CD4-positive, alpha-beta T cell (primary cell): ENCODE results near the gene FGF9. TPM values are rescaled to one million over a fixed set of nuclear protein-coding genes. Genes with fewer than 3 reads are reported as not detected.

ENCODE experiments used
- ATAC-seq: fragments of 200-7000 bp; cut with Tn5 transposase; one replicate; pipeline ENCODE4 v1.10.0; 2022; ENCODE audit warnings: mild to moderate bottlenecking; ENCODE audit not compliant: poor library complexity
- CTCF ChIA-PET: fragments of 350-600 bp; sonication (Branson Sonifier 250); formaldehyde crosslinking; loops from one replicate; lab custom pipeline; 2021; ENCODE audit warnings: antibody characterized with exemption, inconsistent platforms; lab: Charles Lee
- POLR2A ChIA-PET: fragments of 350-600 bp; sonication (Branson Sonifier 250); formaldehyde crosslinking; loops from one replicate; lab custom pipeline; 2021; ENCODE audit warnings: antibody characterized with exemption, inconsistent platforms; lab: Charles Lee
- DNase-seq, 14 experiments: peaks; one replicate each; pipeline ENCODE4 v3.0.0-alpha.2; 2013 to 2020; ENCODE audit warnings: mixed read lengths in 2 of 14
- H3K27ac ChIP-seq, 2 donors: one replicate each; pipeline versions ENCODE4 v1.5.1 to v1.7.0; 2013; ENCODE audit warnings: low read length in 2 of 2, low read depth in 1 of 2, mild to moderate bottlenecking in 1 of 2
- H3K27me3 ChIP-seq, 2 experiments: 1 replicate in 1 of 2; 2 replicates in 1 of 2; pipeline versions ENCODE4 v1.6.1 to v1.7.0; 2013; ENCODE audit warnings: low read length in 2 of 2, control low read depth in 1 of 2, mild to moderate bottlenecking in 1 of 2, moderate library complexity in 1 of 2; ENCODE audit not compliant: insufficient read depth in 2 of 2, control insufficient read depth in 1 of 2
- H3K36me3 ChIP-seq: one replicate; pipeline ENCODE4 v1.6.1; 2013; ENCODE audit warnings: low read length, control low read depth; ENCODE audit not compliant: insufficient read depth
- H3K4me1 ChIP-seq: one replicate; pipeline ENCODE4 v1.6.1; 2013; ENCODE audit warnings: low read length, control low read depth; ENCODE audit not compliant: insufficient read depth
- H3K4me3 ChIP-seq: one replicate; pipeline ENCODE4 v1.5.1; 2013; ENCODE audit warnings: mild to moderate bottlenecking, low read length, moderate library complexity
- H3K9me3 ChIP-seq, 2 experiments: 1 replicate in 1 of 2; 2 replicates in 1 of 2; pipeline versions ENCODE4 v1.6.1 to v1.7.0; 2013; ENCODE audit warnings: low read length in 2 of 2, mild to moderate bottlenecking in 2 of 2, control low read depth in 1 of 2, moderate library complexity in 1 of 2; ENCODE audit not compliant: control insufficient read depth in 1 of 2, insufficient read depth in 1 of 2
- H3K27ac Mint-ChIP-seq: one replicate; pipeline ENCODE4 v1.8.0; 2020; ENCODE audit warnings: mixed read lengths
- H3K27me3 Mint-ChIP-seq: one replicate; pipeline ENCODE4 v1.8.0; 2021; ENCODE audit warnings: mixed read lengths
- H3K36me3 Mint-ChIP-seq: one replicate; pipeline ENCODE4 v1.8.0; 2021; ENCODE audit warnings: low read depth, mixed read lengths
- H3K4me1 Mint-ChIP-seq: one replicate; pipeline ENCODE4 v1.8.0; 2021; ENCODE audit warnings: low read depth, mixed read lengths
- H3K4me3 Mint-ChIP-seq: one replicate; pipeline ENCODE4 v1.8.0; 2020; ENCODE audit warnings: mild to moderate bottlenecking, mixed read lengths
- H3K9me3 Mint-ChIP-seq: one replicate; pipeline ENCODE4 v1.8.0; 2020; ENCODE audit warnings: mixed read lengths
- CTCF ChIP-seq: fragments of 200-600 bp; IDR thresholded peaks from one replicate; pipeline ENCODE4 v1.8.0; 2022; ENCODE audit warnings: antibody characterized with exemption, mild to moderate bottlenecking
- intact Hi-C, 2 experiments: fragments of 100-400 bp; cut with DNase I in 1 of 2; cut with micrococcal nuclease in 1 of 2; formaldehyde crosslinking; loops; one replicate each; pipeline versions ENCODE4 v1.15.1 to v1.9.0; 2023 to 2025; cut with DNase I, micrococcal nuclease
- total RNA-seq, 174 experiments: library from RNA in 2 of 174; stranded (reverse) in 2 of 174; gene quantifications; one replicate each; pipeline ENCODE4 v1.2.3 and lab custom pipeline; 2021 to 2026

Gene FGF9
- total RNA-seq, 2 experiments from 2014 or later = 2.2 to 3.4 TPM

GRCh38 chr13:21748166-21748565, 77.3 kb downstream of the FGF9 start:
- H3K27me3 ChIP-seq = peaks cover 0 to 6% of the 10 kb centered on the region in 2 experiments
- no peak overlapping the region for H3K4me3 ChIP-seq
- intact Hi-C loops = no loop called here
- H3K27ac Mint-ChIP-seq = no peak overlapping the region
- CTCF ChIA-PET = no interaction called here
- H3K4me1 Mint-ChIP-seq = no peaks in the 10 kb centered on the region
- peaks cover 11% of the 10 kb centered on the region for H3K27me3 Mint-ChIP-seq
- DNase-seq = no peak
- H3K9me3 Mint-ChIP-seq = peaks cover 2% of the 10 kb centered on the region
- no peaks in the 10 kb centered on the region for H3K36me3 Mint-ChIP-seq
- H3K4me3 Mint-ChIP-seq = no peak overlapping the region
- no peak for TF ChIP-seq CTCF
- H3K9me3 ChIP-seq = peaks cover 0 to 4% of the 10 kb centered on the region in 2 experiments
- no peak overlapping the region for H3K27ac ChIP-seq
- H3K4me1 ChIP-seq = no peaks in the 10 kb centered on the region
- H3K36me3 ChIP-seq = no peaks in the 10 kb centered on the region
- POLR2A ChIA-PET = no interaction called here
- ATAC-seq = no peak

GRCh38 chr13:21749410-21749809, 78.5 kb downstream of the FGF9 start:
- H3K9me3 Mint-ChIP-seq = peaks cover 2% of the 10 kb centered on the region
- H3K27me3 Mint-ChIP-seq = peaks cover 17% of the 10 kb centered on the region
- POLR2A ChIA-PET = no interaction called here
- intact Hi-C loops = no loop called here
- Histone ChIP-seq H3K4me3 (no peak overlapping the region), H3K4me1 (no peaks in the 10 kb centered on the region), H3K9me3 (peaks cover 0 to 4% of the 10 kb centered on the region in 2 experiments), H3K27ac (no peak overlapping the region), H3K36me3 (no peaks in the 10 kb centered on the region), H3K27me3 (peaks cover 0 to 3% of the 10 kb centered on the region in 2 experiments)
- TF ChIP-seq CTCF = no peak
- H3K36me3 Mint-ChIP-seq = no peaks in the 10 kb centered on the region
- no peak overlapping the region for H3K27ac Mint-ChIP-seq
- CTCF ChIA-PET = no interaction called here
- no peak for DNase-seq
- H3K4me1 Mint-ChIP-seq = no peaks in the 10 kb centered on the region
- no peak for ATAC-seq
- H3K4me3 Mint-ChIP-seq = no peak overlapping the region

- H3K9me3 ChIP-seq = peaks cover 0 to 4% of the 10 kb centered on the region in 2 experiments
Measured at GRCh38 chr13:21752501-21752900, 81.6 kb downstream of the FGF9 start.

More at GRCh38 chr13:21752501-21752900, 81.6 kb downstream of the FGF9 start:
- Mint-ChIP-seq H3K4me1 (no peaks in the 10 kb centered on the region), H3K36me3 (no peaks in the 10 kb centered on the region), H3K4me3 (no peak overlapping the region), H3K9me3 (peaks cover 2% of the 10 kb centered on the region), H3K27ac (no peak overlapping the region), H3K27me3 (peaks cover 16% of the 10 kb centered on the region)
- ChIA-PET CTCF (no interaction called here), POLR2A (no interaction called here)
- Histone ChIP-seq H3K36me3 (no peaks in the 10 kb centered on the region), H3K27ac (no peak overlapping the region), H3K4me3 (no peak overlapping the region), H3K27me3 (peaks cover 0 to 2% of the 10 kb centered on the region in 2 experiments), H3K4me1 (no peaks in the 10 kb centered on the region)
- intact Hi-C loops = no loop called here
- ATAC-seq = no peak
- no peak for DNase-seq
- TF ChIP-seq CTCF = no peak
